Effector memory CD4-positive, alpha-beta T cell (primary cell): ENCODE results near the gene SMS.
A peak's percentile ranks its signal among the peaks of the same experiment; 100 is the strongest.

Source experiments
- DNase-seq, 3 donors: peaks; one replicate each; pipeline ENCODE4 v3.0.0-alpha.2; 2020
- H3K27ac ChIP-seq: 2 replicates; pipeline ENCODE4 v1.7.0; 2013; ENCODE audit warnings: mild to moderate bottlenecking, low read length, moderate library complexity; ENCODE audit not compliant: insufficient read depth, poor library complexity, severe bottlenecking
- H3K27me3 ChIP-seq: replicated peaks from 2 replicates; pipeline ENCODE4 v1.7.0; 2013; ENCODE audit warnings: mild to moderate bottlenecking, low read length; ENCODE audit not compliant: insufficient read depth, control insufficient read depth, poor library complexity, severe bottlenecking
- H3K36me3 ChIP-seq: 2 replicates; pipeline ENCODE4 v1.7.0; 2013; ENCODE audit warnings: mild to moderate bottlenecking, low read length, moderate library complexity; ENCODE audit not compliant: control insufficient read depth, insufficient read depth
- H3K4me1 ChIP-seq: 2 replicates; pipeline ENCODE4 v1.7.0; 2013; ENCODE audit warnings: low read length, mild to moderate bottlenecking; ENCODE audit not compliant: control insufficient read depth, insufficient read depth, poor library complexity, severe bottlenecking
- H3K4me3 ChIP-seq: 2 replicates; pipeline ENCODE4 v1.7.0; 2013; ENCODE audit warnings: low read length, low read depth, mild to moderate bottlenecking; ENCODE audit not compliant: insufficient read depth, poor library complexity, severe bottlenecking
- H3K9me3 ChIP-seq: 2 replicates; pipeline ENCODE4 v1.7.0; 2013; ENCODE audit warnings: mild to moderate bottlenecking, low read length, moderate library complexity; ENCODE audit not compliant: control insufficient read depth

The SMS gene

DNA sequence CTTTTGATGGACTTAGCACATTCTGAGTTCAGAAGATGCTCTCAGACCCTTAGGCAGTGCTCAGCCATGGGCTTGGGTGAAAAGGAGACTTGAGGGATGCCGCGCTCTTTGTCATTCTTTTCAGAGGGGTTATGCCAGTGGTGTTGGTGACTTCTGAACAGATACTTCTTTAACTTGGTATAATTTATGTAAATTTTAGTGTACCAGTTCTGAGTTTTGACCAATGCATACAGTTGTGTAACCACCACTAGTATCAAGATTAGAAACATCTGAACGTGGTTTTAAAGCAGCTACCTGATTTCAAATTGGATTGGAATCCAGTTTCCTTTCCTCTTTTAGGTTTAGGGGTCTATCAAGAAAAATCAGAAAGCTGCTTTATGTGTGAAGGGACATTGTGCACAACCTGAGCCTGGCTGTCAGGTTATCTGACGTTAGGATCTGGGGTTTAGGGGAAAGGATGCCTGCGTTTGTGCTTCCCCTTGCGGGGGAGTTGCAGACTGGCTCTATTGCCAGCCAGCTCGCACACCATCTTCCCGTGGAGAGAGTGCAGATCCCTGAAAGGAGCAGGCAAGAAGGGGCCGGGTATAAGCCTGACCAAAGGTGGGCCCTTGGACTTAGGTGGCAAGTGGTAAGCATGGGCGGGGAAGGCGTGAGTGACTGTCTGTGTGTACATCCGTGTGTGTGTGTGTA lies 19.0 kb downstream of the SMS start:
- Histone ChIP-seq H3K36me3 (no peaks in the 10 kb centered on the region), H3K9me3 (no peaks in the 10 kb centered on the region), H3K4me3 (no peak overlapping the region), H3K4me1 (no peaks in the 10 kb centered on the region), H3K27ac (no peak overlapping the region), H3K27me3 (no peaks in the 10 kb centered on the region)
- DNase-seq: no peak

DNA sequence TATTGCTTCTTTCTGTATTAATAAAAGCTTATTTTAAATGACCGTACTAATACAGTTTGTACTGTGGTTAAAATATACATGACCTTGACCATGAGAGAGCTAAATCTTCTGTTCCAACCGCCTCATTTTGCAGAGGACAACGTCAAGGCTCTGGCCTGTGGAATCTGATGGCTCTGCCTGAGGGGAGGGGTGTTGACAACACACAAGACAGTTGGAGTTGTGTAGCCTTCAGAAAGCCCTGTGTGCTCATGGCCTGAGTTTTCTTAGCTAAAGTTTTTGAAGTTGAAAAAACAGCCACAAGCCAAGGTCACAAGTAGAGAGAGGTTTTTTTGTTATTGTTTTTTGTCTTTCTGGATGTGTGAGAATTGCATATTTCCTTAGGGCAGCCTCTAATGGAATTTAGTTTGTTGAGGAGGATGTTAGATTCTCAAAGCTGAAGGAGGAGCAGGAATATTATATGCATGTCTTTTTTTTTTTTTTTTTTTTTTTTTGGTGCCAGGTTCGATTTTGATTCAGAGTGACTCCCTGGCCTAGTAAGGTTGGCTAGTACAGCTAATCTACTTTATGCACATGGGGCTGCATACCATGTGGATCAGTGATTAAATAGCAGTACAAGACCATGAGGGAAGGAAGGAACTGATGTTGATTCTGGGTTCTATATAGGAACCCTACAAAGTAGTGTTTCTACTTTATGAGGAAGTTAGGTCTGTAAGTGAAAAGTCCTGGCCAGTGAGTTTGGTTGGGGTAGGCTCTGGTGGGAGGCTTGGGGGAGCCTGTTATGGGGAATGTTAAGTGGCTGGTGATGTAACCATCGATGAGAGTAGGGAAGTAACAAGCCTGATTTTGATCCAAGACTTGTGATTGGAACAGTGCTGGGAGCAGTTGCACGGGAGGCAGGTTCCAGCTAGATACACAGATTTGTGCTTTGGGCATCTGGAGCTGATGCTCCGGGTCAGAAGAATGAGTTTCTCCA lies 20.3 kb downstream of the SMS start:
- no peak overlapping the region for H3K27ac ChIP-seq
- H3K4me1 ChIP-seq: no peaks in the 10 kb centered on the region
- H3K36me3 ChIP-seq: no peaks in the 10 kb centered on the region
- H3K27me3 ChIP-seq: no peaks in the 10 kb centered on the region
- H3K9me3 ChIP-seq: no peaks in the 10 kb centered on the region
- no peak for DNase-seq
- H3K4me3 ChIP-seq: no peak overlapping the region

DNA sequence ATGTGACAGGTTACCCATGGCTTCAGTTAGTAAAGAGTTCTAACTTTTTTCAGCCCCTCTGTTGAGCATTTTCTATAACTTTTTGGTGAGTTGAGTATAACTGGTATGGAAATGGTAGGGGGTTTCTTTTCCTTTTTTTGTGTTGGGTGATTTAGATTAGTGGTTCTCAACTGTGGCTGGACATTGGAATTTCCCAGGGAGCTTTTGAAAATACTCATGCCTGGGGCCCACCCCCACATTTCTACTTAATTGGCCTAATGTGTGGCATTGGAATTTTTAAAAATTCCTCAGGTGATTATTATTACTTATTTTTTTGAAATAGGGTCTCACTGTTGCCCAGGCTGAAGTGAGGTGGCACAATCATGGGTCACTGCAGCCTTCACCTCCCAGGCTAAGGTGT lies 21.9 kb downstream of the SMS start:
- H3K9me3 ChIP-seq: no peaks in the 10 kb centered on the region
- no peaks in the 10 kb centered on the region for H3K36me3 ChIP-seq
- H3K27ac ChIP-seq: no peak overlapping the region
- no peaks in the 10 kb centered on the region for H3K27me3 ChIP-seq
- H3K4me1 ChIP-seq: no peaks in the 10 kb centered on the region
- no peak overlapping the region for H3K4me3 ChIP-seq
- no peak for DNase-seq

DNA sequence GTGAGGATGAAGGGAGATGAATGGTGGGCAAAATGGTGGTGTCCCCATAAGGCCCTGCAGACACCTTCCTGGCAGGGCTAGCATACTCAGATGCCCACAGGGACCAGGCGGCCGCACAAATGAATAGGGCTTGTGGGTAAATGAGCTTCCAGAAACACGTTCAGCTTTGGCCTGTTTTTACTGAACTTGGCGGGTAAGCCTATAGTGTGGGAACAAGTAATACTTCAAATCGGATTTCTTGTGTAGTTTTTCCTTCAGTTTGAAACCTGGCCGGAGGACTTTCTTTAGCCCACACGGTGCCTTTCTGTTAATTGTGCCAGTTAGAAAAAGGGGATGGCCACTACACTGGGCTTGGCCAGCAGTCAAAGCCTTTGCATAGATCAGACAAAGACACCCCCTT lies 22.8 kb downstream of the SMS start:
- no peak overlapping the region for H3K27ac ChIP-seq
- no peaks in the 10 kb centered on the region for H3K9me3 ChIP-seq
- no peak overlapping the region for H3K4me3 ChIP-seq
- H3K4me1 ChIP-seq: no peaks in the 10 kb centered on the region
- no peaks in the 10 kb centered on the region for H3K36me3 ChIP-seq
- no peaks in the 10 kb centered on the region for H3K27me3 ChIP-seq
- DNase-seq: no peak

DNA sequence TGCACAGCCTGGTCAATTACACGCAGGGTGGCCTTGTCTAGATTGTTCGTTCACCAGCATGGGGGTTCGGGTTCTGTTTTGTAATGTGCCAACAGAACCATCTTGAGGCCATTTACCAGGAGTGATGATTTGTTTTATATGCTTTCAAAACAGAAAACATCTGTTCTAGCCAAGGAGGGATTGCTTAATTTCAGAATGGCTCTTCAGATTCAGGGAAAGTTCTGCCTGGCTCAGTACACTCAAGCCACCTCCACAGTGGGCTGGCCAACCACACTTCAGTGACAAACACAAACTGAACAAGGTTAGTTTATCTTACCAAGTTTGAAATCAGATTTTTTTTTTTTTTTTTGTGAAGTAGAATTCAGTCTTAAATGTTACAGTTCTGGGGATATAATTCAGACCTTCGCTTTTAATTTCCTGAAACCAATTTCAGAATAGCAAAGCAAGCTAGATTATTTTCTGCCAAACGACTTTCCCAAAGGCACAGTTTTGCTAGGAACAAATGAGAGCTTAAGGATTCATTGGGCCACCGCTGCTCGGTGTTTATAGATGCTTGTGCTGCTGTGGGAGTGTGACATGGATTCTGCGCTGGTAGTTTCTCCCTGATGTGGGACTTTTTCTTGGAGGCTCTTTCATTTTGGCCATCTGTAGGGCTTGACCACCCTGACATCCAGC lies 23.4 kb downstream of the SMS start:
- Histone ChIP-seq H3K27me3 (no peaks in the 10 kb centered on the region), H3K36me3 (no peaks in the 10 kb centered on the region), H3K27ac (no peak overlapping the region), H3K4me1 (no peaks in the 10 kb centered on the region), H3K4me3 (no peak overlapping the region), H3K9me3 (no peaks in the 10 kb centered on the region)
- no peak for DNase-seq

DNA sequence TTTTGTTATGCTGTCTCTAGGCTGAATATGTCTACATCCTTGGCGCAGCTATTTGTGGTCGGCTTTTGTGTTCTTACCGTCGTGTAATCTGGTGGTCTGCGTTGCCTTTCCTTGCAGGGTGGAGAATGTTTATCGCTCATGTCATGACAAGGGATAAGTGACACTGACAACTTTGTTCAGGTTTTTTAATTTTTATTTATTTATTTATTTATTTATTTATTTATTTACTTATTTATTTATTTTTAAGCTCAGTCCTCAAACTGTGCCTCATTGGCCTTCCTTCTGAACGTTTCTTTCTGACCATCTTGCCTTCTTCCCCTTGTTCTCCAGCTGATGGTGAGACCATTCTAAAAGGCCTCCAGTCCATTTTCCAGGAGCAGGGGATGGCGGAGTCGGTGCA lies 26.4 kb downstream of the SMS start:
- Histone ChIP-seq H3K4me1 (no peaks in the 10 kb centered on the region), H3K36me3 (no peaks in the 10 kb centered on the region), H3K4me3 (no peak overlapping the region), H3K9me3 (no peaks in the 10 kb centered on the region), H3K27me3 (no peaks in the 10 kb centered on the region), H3K27ac (no peak overlapping the region)
- no peak for DNase-seq

DNA sequence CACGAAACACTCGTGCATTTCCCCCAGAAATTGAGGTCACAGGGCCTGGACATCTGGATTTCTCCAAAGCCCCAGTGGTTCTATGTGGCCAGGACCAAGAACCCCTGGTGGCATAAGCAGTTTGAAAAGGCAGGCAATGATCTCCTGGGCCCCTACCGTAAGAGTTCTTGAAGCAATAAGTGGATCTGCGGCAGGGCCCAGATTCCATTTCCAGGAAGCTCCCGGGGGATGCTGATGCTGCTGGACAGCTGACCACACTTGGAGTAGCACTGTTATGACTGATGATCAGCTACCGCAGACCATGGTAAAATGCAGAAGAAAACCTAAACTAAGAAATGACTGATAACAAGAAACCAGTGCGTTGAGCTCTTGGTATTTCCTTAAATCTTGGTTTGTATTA lies 27.8 kb downstream of the SMS start:
- Histone ChIP-seq H3K27ac (no peak overlapping the region), H3K36me3 (no peaks in the 10 kb centered on the region), H3K9me3 (no peaks in the 10 kb centered on the region), H3K4me3 (no peak overlapping the region), H3K4me1 (no peaks in the 10 kb centered on the region), H3K27me3 (no peaks in the 10 kb centered on the region)
- DNase-seq: no peak

DNA sequence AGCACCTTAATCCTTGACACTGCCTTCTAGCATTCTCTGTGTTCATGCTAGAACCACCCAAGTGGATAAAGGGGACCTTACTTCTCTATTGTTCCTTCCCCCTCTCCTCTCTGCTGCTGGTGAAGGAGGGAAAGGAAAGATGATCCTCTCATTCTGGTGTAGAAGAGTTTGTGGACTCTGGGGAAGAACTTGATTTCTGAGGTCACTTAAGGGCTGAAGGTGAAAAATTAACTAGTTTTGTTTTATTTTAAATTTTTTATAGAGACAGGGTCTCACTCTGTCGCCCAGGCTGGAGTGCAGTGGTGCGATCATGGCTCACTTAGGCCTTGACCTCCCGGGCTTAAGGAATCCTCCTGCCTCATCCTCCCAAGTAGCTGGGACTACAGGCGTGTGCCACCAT lies 29.8 kb downstream of the SMS start:
- Histone ChIP-seq H3K4me3 (no peak overlapping the region), H3K4me1 (no peaks in the 10 kb centered on the region), H3K27ac (no peak overlapping the region), H3K9me3 (no peaks in the 10 kb centered on the region), H3K27me3 (no peaks in the 10 kb centered on the region), H3K36me3 (no peaks in the 10 kb centered on the region)
- no peak for DNase-seq

DNA sequence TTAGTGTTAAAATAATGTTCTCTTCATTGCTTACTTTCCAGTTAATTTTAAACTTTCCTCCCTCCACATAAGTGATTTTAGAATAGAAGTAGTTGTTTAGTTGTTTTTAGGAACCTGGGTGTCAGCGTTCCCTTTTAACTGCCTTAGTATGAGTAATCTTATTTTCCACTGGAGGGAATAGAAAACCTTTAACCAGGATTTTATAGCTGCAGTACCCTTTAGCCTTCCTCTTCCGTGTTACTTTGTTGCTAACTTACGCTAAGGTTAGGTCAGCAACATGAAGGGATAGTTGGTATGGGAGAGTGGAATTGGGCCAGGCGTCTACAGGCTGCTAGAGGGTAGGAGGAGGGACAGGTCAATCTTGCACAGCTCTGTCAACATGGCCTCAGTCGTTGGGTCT lies 31.5 kb downstream of the SMS start:
- no peaks in the 10 kb centered on the region for H3K27me3 ChIP-seq
- H3K9me3 ChIP-seq: no peaks in the 10 kb centered on the region
- no peak overlapping the region for H3K4me3 ChIP-seq
- no peaks in the 10 kb centered on the region for H3K4me1 ChIP-seq
- DNase-seq: no peak
- no peaks in the 10 kb centered on the region for H3K36me3 ChIP-seq
- H3K27ac ChIP-seq: peak overlapping the region; percentile 7

DNA sequence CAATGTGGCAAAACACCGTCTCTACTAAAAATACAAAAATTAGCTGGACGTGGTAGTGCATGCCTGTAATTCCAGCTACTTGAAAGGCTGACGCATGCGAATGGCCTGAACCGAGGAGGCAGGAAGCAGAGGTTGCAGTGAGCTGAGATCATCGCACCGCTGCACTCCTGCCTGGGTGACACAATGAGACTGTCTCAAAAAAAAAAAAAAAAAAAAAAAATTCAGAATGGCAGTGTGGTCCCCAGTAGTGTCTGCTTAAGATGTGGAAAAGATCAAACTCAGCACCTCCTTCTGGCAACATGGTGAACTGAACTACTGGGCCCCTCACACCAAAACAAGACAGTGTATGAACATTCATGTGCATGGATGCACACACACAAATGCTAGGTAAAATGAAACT lies 32.2 kb downstream of the SMS start:
- peak; percentile 32 to 44 (median 35) for DNase-seq

More for the DNA sequence above, 32.2 kb downstream of the SMS start:
- H3K27me3 ChIP-seq: no peaks in the 10 kb centered on the region
- no peaks in the 10 kb centered on the region for H3K9me3 ChIP-seq
- H3K4me3 ChIP-seq: no peak overlapping the region
- H3K27ac ChIP-seq: peak overlapping the region; percentile 64
- H3K4me1 ChIP-seq: no peaks in the 10 kb centered on the region
- H3K36me3 ChIP-seq: no peaks in the 10 kb centered on the region
